Mesendoderm (in vitro differentiated cells): Measurements from ENCODE around the gene SLCO4A1.

Experiments used
- DNase-seq: peaks from one replicate; pipeline ENCODE4 v3.0.0; 2013
- H2AK5ac ChIP-seq: 2 replicates; pipeline ENCODE4 v1.6.1; 2013; ENCODE audit warnings: low read length, inconsistent platforms
- H2BK120ac ChIP-seq: 2 replicates; pipeline ENCODE4 v1.6.1; 2013; ENCODE audit warnings: low read depth, mild to moderate bottlenecking, low read length, moderate library complexity, mixed read lengths
- H2BK15ac ChIP-seq: replicated peaks from 2 replicates; pipeline ENCODE4 v1.6.1; 2013; ENCODE audit warnings: low read depth, mild to moderate bottlenecking, moderate library complexity
- H2BK5ac ChIP-seq: 2 replicates; pipeline ENCODE4 v1.6.1; 2013; ENCODE audit warnings: low read length, inconsistent platforms
- H3K18ac ChIP-seq: 2 replicates; pipeline ENCODE4 v1.6.1; 2013; ENCODE audit warnings: mild to moderate bottlenecking, low read length, mixed read lengths
- H3K23ac ChIP-seq: one replicate; pipeline ENCODE4 v1.6.1; 2013; ENCODE audit warnings: low read length
- H3K27ac ChIP-seq: 2 replicates; pipeline ENCODE4 v1.5.1; 2013; ENCODE audit warnings: low read depth, mild to moderate bottlenecking, inconsistent platforms, low read length, moderate library complexity
- H3K27me3 ChIP-seq: 2 replicates; pipeline ENCODE4 v1.6.1; 2013; ENCODE audit warnings: low read length, control low read depth, mild to moderate bottlenecking, inconsistent platforms; ENCODE audit not compliant: insufficient read depth, poor library complexity
- H3K36me3 ChIP-seq: 2 replicates; pipeline ENCODE4 v1.6.1; 2013; ENCODE audit warnings: low read length, inconsistent platforms; ENCODE audit not compliant: control insufficient read depth, insufficient read depth
- H3K4ac ChIP-seq: one replicate; pipeline ENCODE4 v1.6.1; 2013; ENCODE audit warnings: low read depth, mild to moderate bottlenecking, low read length, moderate library complexity
- H3K4me1 ChIP-seq: 2 replicates; pipeline ENCODE4 v1.6.1; 2013; ENCODE audit warnings: low read depth, low read length, inconsistent platforms; ENCODE audit not compliant: control insufficient read depth
- H3K4me2 ChIP-seq: 2 replicates; pipeline ENCODE4 v1.6.1; 2013; ENCODE audit warnings: low read length
- H3K4me3 ChIP-seq: 2 replicates; pipeline ENCODE4 v1.5.1; 2013; ENCODE audit warnings: mild to moderate bottlenecking, low read length
- H3K56ac ChIP-seq: one replicate; pipeline ENCODE4 v1.6.1; 2013; ENCODE audit warnings: low read length
- H3K79me1 ChIP-seq: 2 replicates; pipeline ENCODE4 v1.6.1; 2013; ENCODE audit warnings: low read length, inconsistent platforms
- H3K79me2 ChIP-seq: 2 replicates; pipeline ENCODE4 v1.6.1; 2013; ENCODE audit warnings: mild to moderate bottlenecking, low read length; ENCODE audit not compliant: control insufficient read depth, insufficient read depth
- H3K9ac ChIP-seq: 2 replicates; pipeline ENCODE4 v1.6.1; 2013; ENCODE audit warnings: low read length, inconsistent platforms
- H4K5ac ChIP-seq: one replicate; pipeline ENCODE4 v1.6.1; 2013; ENCODE audit warnings: low read length
- H4K8ac ChIP-seq: one replicate; pipeline ENCODE4 v1.6.1; 2013; ENCODE audit warnings: low read depth, mild to moderate bottlenecking, control low read depth, low read length, moderate library complexity
- WGBS: extraction: QIAGEN DNeasy Blood & Tissue Kit; methylation state at CpG from one replicate; pipeline ENCODE4 v1.1.7; 2013; ENCODE audit warnings: low lambda C conversion rate, missing lambda C conversion rate; ENCODE audit not compliant: insufficient coverage; ENCODE audit errors: extremely low coverage; 5-methylcytosine and 5-hydroxymethylcytosine counted together

The SLCO4A1 gene

GRCh38 chr20:62601172-62601571 is 41.1 kb upstream of the SLCO4A1 start:
- WGBS = no CpG with 5 or more reads among the region's 6 CpGs
- no peaks in the 10 kb centered on the region for H3K36me3 ChIP-seq
- no peak overlapping the region for H3K9ac ChIP-seq
- H2BK5ac ChIP-seq = no peak overlapping the region
- H3K4me2 ChIP-seq = no peak overlapping the region
- H3K23ac ChIP-seq = no peak overlapping the region
- H3K27me3 ChIP-seq = no peaks in the 10 kb centered on the region
- no peaks in the 10 kb centered on the region for H3K79me1 ChIP-seq
- H3K56ac ChIP-seq = no peak overlapping the region
- no peak overlapping the region for H3K27ac ChIP-seq
- no peak for DNase-seq
- no peak overlapping the region for H2AK5ac ChIP-seq
- H2BK15ac ChIP-seq = no peak overlapping the region
- H3K79me2 ChIP-seq = no peaks in the 10 kb centered on the region
- no peak overlapping the region for H2BK120ac ChIP-seq
- H3K4ac ChIP-seq = no peak overlapping the region
- H4K8ac ChIP-seq = no peak overlapping the region
- H3K18ac ChIP-seq = no peak overlapping the region
- H3K4me3 ChIP-seq = no peak overlapping the region
- no peaks in the 10 kb centered on the region for H3K4me1 ChIP-seq
- no peak overlapping the region for H4K5ac ChIP-seq

- Histone ChIP-seq H3K79me1 (no peaks in the 10 kb centered on the region), H3K9ac (no peak overlapping the region), H2BK15ac (no peak overlapping the region), H4K8ac (no peak overlapping the region), H3K18ac (no peak overlapping the region), H3K27me3 (no peaks in the 10 kb centered on the region), H3K36me3 (no peaks in the 10 kb centered on the region), H3K79me2 (no peaks in the 10 kb centered on the region), H3K4ac (no peak overlapping the region), H3K56ac (no peak overlapping the region), H2AK5ac (no peak overlapping the region), H2BK120ac (no peak overlapping the region), H3K4me1 (no peaks in the 10 kb centered on the region), H2BK5ac (no peak overlapping the region), H3K4me2 (no peak overlapping the region), H4K5ac (no peak overlapping the region), H3K4me3 (no peak overlapping the region), H3K27ac (no peak overlapping the region), H3K23ac (no peak overlapping the region)
- no peak for DNase-seq
- no CpG with 5 or more reads among the region's 3 CpGs for WGBS
These were observed 40.6 kb upstream of the SLCO4A1 start for GRCh38 chr20:62601714-62602113.

- Histone ChIP-seq H4K5ac (no peak overlapping the region), H3K18ac (no peak overlapping the region), H2BK120ac (no peak overlapping the region), H2AK5ac (no peak overlapping the region), H3K4me2 (no peak overlapping the region), H2BK15ac (no peak overlapping the region), H3K4me3 (no peak overlapping the region), H3K4me1 (no peaks in the 10 kb centered on the region), H3K56ac (no peak overlapping the region), H2BK5ac (no peak overlapping the region), H3K27me3 (no peaks in the 10 kb centered on the region), H3K9ac (no peak overlapping the region), H3K79me1 (no peaks in the 10 kb centered on the region), H3K23ac (no peak overlapping the region), H3K36me3 (no peaks in the 10 kb centered on the region), H4K8ac (no peak overlapping the region), H3K79me2 (no peaks in the 10 kb centered on the region), H3K27ac (no peak overlapping the region), H3K4ac (no peak overlapping the region)
- DNase-seq = no peak
- no CpG with 5 or more reads among the region's 10 CpGs for WGBS
These were observed 39.8 kb upstream of the SLCO4A1 start for GRCh38 chr20:62602550-62602949.

GRCh38 chr20:62603021-62603906 is 39.0 kb upstream of the SLCO4A1 start:
- H3K56ac ChIP-seq = no peak overlapping the region
- H2AK5ac ChIP-seq = no peak overlapping the region
- H4K5ac ChIP-seq = no peak overlapping the region
- no peak for DNase-seq
- no peaks in the 10 kb centered on the region for H3K36me3 ChIP-seq
- H3K27me3 ChIP-seq = no peaks in the 10 kb centered on the region
- no peak overlapping the region for H3K18ac ChIP-seq
- H3K4me2 ChIP-seq = no peak overlapping the region
- no peak overlapping the region for H4K8ac ChIP-seq
- no peak overlapping the region for H2BK15ac ChIP-seq
- no peaks in the 10 kb centered on the region for H3K79me1 ChIP-seq
- H3K4me1 ChIP-seq = no peaks in the 10 kb centered on the region
- H3K23ac ChIP-seq = no peak overlapping the region
- no peak overlapping the region for H2BK120ac ChIP-seq
- no peak overlapping the region for H2BK5ac ChIP-seq
- H3K4ac ChIP-seq = no peak overlapping the region
- no peak overlapping the region for H3K27ac ChIP-seq
- H3K9ac ChIP-seq = no peak overlapping the region
- no peak overlapping the region for H3K4me3 ChIP-seq
- WGBS = no CpG with 5 or more reads among the region's 26 CpGs
- no peaks in the 10 kb centered on the region for H3K79me2 ChIP-seq

- Histone ChIP-seq H2BK120ac (no peak overlapping the region), H2BK15ac (no peak overlapping the region), H3K27ac (no peak overlapping the region), H3K23ac (no peak overlapping the region), H3K56ac (no peak overlapping the region), H3K4ac (no peak overlapping the region), H3K4me1 (no peaks in the 10 kb centered on the region), H2AK5ac (no peak overlapping the region), H3K18ac (no peak overlapping the region), H3K9ac (no peak overlapping the region), H3K27me3 (no peaks in the 10 kb centered on the region), H4K5ac (no peak overlapping the region), H2BK5ac (no peak overlapping the region), H3K4me2 (no peak overlapping the region), H3K36me3 (no peaks in the 10 kb centered on the region), H4K8ac (no peak overlapping the region), H3K79me1 (no peaks in the 10 kb centered on the region), H3K4me3 (no peak overlapping the region), H3K79me2 (no peaks in the 10 kb centered on the region)
- no CpG with 5 or more reads among the region's 37 CpGs for WGBS
- no peak for DNase-seq
These were observed 38.2 kb upstream of the SLCO4A1 start for GRCh38 chr20:62603907-62604785.
